NCI-H2107 (cell line): Measurements from ENCODE around the gene SELPLG.
"Not testable (repeated sequence)": the region's sequence is repeated elsewhere in the genome, so short reads cannot be mapped to it uniquely, and the experiment has no call there.

Experiments
- DNase-seq: peaks from one replicate; lab custom pipeline; 2025; lab: John Stamatoyannopoulos, UW

SELPLG gene

DNA sequence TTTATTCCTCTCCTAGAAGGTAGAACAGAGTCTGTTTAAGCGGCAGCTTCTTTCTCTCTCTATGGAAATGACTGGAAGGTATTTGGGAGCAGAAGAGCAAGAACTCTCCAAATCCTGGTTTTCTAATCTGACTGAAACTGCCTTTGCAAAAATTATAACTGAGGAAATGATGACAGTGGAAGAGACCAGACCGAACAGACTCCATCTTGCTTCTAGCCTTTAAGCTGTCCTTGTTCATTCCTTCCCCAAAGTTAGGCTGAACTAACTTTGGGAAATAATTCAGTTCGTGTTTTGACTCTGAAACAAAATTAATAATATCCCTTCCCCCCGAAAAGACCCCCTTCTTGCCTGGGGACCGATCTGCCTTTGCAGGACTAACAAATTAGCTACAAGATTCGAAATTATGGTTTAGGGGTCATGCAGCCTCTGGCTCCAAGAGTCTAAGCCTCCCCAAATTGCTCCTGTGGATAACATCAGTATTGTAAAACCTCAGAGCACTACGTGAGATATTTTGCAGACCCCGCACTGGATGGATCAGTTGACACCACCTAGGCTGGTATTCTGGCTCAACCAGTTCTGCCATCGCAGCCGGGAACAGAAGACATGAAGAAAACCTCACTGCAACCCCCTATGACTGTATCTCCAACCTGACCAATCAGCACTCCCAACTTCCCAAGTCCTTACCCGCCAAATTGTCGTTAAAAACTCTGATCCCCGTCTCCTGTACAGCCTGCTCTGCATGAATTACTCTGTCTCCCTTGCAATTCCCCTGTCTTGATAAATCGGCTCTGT is 14.1 kb downstream of the SELPLG start:
- no peak for DNase-seq

GRCh38 chr12:108618953-108619274 is 14.8 kb downstream of the SELPLG start:
- DNase-seq: not testable (repeated sequence)

- DNase-seq: peak; percentile 88
Measured at GRCh38 chr12:108618079-108618952, 15.4 kb downstream of the SELPLG start.

- DNase-seq: no peak
Measured at GRCh38 chr12:108616941-108617858, 16.5 kb downstream of the SELPLG start.

GRCh38 chr12:108616359-108616758 is 17.3 kb downstream of the SELPLG start:
- DNase-seq: no peak

DNA sequence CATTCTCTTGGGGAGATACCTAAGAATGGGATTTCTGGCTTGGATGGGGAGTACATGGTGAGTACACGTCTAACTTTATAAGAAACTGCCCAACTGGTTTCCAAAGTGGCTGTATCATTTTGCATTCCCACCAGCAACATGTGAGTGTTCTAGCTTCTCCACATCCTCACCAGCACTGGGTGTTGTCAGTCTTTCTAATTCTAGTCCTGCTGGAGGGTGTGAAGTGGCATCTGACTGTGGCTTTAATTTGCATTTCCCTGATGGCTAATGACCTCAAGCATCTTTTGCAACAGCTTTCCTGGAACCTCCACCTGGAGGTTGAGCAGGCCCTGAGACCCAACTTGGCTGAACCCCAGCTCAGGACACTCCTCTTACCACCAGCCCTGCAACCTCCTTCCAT is 17.8 kb downstream of the SELPLG start:
- DNase-seq: no peak

- no peak for DNase-seq
Measured at GRCh38 chr12:108614639-108615038, 19.1 kb downstream of the SELPLG start.

- no peak for DNase-seq
Measured at GRCh38 chr12:108614041-108614440, 19.7 kb downstream of the SELPLG start.

DNA sequence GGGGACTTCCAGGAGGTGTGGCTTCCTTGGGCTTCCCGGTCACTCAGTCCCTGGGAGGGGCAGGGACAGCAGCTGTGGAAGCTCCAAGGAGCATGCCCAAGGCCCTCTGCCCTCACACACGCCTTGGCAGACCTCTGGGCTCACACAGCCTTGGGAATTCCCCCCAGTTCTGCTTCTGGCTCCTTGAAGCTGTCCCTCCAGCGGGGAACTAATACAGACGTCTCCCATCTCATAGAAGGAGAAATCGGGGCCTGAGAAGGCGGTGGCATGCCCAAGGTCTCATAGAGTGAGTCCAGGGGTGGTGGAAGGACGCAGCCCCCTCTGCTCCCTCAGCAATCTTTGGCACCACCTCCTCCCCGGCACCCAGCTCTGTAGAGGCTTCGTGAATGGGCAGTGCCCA is 20.1 kb downstream of the SELPLG start:
- no peak for DNase-seq

GRCh38 chr12:108612788-108613282 is 20.9 kb downstream of the SELPLG start:
- DNase-seq: peak; percentile 16

GRCh38 chr12:108611884-108612415 is 21.7 kb downstream of the SELPLG start:
- DNase-seq: no peak

DNA sequence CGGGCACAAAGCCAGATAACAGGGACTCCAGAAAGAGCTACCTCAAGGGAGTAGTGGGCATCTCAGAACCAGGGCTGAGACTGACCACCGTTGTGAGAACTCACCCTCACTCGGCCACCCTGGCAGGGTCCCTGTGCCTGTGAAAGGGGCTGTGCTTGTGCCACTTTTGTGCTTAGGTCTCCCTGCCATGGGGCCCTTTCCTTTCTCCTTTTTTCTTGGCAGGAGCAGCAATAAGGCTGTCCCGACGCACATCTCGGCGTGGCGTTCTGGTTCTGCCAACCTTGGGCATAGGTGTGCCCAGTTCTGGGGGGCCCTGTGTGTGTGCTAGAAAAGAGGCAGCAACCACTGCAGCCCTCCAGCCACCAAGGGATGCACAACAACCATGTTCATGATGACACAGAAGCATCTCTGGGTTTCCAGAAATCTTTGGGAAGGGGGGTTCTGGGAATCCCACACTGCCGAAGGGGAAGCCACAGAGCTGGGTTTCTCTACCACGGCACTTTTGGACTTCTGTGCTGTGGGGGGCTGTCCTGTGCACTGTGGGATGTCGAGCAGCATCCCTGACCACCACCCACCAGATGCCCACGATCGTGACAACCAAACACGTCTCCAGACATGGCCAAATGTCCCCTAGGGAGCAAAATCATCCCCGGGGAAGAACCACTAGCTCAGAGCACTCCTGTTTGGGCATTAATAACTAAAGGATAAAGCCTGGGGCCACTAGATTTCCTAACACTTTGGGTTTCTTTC is 22.7 kb downstream of the SELPLG start:
- no peak for DNase-seq

DNA sequence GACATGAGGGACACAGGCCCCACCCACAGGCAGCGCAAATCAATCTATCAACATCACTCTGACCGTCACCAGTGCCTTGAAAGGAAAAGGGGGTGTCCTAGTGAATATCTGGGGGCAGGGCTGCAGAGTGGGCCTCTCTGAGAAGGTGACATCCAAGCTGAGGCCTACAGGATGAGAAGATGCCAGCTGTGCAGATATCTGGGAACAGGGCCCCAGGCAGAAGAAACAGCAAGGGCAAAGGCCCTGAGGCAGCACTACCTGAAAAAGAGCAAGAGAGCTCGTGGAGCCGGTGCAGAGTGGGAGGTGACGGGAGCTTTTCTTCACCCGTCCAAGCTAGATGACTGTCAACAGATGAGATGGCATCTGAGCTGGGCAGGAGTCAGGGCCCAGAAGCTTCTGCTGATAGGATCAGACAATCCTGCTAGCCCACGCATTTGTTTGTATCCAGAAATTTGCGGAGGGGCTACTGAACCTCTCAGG is 23.3 kb downstream of the SELPLG start:
- DNase-seq: no peak

DNA sequence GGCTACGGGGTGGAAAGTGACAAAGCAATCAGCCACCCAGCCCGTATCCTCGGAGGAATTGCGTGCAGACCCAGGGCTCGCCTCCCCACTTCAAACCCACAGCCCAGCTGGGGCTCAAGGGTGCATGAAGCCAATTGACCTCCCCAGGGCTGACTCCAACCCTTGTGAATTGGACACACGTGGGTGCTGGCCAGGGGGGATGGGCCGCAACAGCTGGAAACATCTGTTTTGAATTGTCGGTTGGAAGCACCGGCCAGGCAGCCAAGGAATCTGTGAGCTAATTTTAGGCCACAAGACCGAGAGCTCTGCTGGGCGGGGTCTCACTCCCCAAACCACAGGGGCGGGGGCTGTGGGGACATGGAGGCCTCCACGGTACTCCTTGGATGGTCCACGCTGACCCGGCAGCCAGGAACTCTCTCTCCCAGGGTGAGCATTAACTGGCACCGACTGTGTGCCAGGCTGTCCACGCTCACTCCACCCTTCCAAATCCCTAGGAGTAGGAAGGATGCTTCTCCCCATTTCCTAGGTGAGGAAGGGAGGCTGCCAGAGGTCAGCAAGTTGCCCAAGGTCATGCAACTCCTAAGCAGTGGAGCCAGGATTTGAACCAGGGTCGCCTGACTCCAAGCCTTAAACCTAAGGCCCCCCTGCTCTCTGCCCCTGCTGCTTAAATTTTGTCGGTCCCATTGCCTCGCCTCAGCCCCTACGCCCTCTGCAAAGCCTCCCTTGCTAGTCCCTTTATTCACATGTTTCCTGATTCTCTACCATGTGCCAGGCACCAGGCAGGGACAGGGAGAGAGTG is 24.0 kb downstream of the SELPLG start:
- DNase-seq: no peak

- DNase-seq: no peak
Measured at GRCh38 chr12:108608616-108609015, 25.1 kb downstream of the SELPLG start.

DNA sequence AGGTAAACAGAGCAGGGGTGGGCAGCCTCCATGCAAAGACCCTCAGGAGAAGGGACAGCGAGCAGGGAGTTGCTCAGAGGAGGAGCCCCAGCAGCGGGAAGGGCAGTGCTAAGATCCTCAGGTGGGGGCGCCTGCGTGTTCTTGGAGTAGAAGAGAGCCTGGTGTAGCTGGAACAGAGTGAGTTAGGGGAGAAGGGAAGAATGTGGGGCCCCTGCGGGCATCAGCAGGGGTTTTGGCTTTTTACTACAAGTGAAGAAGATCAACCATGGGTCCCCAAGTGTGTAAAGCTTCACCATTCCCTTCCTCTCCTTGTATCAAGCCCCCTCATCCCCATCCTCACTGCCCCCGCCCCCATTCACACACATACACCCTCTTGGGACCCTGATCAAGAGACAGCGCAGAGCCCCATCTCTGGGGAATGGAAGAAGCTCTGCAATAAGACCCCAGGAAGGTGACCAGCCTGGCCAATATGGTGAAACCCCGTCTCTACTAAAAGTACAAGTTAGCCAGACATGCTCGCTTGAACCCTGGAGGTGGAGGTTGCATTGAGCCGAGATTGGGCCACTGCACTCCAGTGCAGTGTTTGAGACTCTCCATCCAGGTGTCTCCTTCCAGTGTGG is 25.6 kb downstream of the SELPLG start:
- no peak for DNase-seq

GRCh38 chr12:108606492-108606891 is 27.2 kb downstream of the SELPLG start:
- no peak for DNase-seq

GRCh38 chr12:108605690-108606406 is 27.8 kb downstream of the SELPLG start:
- no peak for DNase-seq
